GM18519 (cell line): ENCODE results near the gene NLGN2.

ENCODE experiments used
- ATAC-seq: cut with Tn5 transposase; IDR thresholded peaks from one replicate; pipeline ENCODE4 v1.9.1; 2021; ENCODE audit warnings: mild to moderate bottlenecking, moderate library complexity; ENCODE audit not compliant: unreplicated experiment, low FRiP score

NLGN2 gene

GRCh38 chr17:7460850-7461660 lies 53.4 kb downstream of the NLGN2 start:
- ATAC-seq: no peak

- ATAC-seq: no peak
Observed at GRCh38 chr17:7462474-7463371, 55.1 kb downstream of the NLGN2 start.

GRCh38 chr17:7463372-7463846 lies 55.8 kb downstream of the NLGN2 start:
- ATAC-seq: no peak

GRCh38 chr17:7464081-7464480 lies 56.4 kb downstream of the NLGN2 start:
- no peak for ATAC-seq

- ATAC-seq: no peak
Observed at GRCh38 chr17:7465597-7466275, 58.1 kb downstream of the NLGN2 start.

- ATAC-seq: no peak
Observed at GRCh38 chr17:7466318-7466638, 58.6 kb downstream of the NLGN2 start.

GRCh38 chr17:7466639-7467341 lies 59.1 kb downstream of the NLGN2 start:
- ATAC-seq: no peak

- no peak for ATAC-seq
Observed at GRCh38 chr17:7467498-7467897, 59.9 kb downstream of the NLGN2 start.

GRCh38 chr17:7468290-7468689 lies 60.6 kb downstream of the NLGN2 start:
- no peak for ATAC-seq

- no peak for ATAC-seq
Observed at GRCh38 chr17:7468804-7469389, 61.3 kb downstream of the NLGN2 start.
